ENCODE measurements around the gene SIVA1. TPM values are rescaled to one million over a fixed set of nuclear protein-coding genes. Genes with fewer than 3 reads are reported as not detected.

SIVA1 gene
- total and polyA plus RNA-seq, 9 donors, result 2.4 to 385 (median 91.6) TPM

DNA sequence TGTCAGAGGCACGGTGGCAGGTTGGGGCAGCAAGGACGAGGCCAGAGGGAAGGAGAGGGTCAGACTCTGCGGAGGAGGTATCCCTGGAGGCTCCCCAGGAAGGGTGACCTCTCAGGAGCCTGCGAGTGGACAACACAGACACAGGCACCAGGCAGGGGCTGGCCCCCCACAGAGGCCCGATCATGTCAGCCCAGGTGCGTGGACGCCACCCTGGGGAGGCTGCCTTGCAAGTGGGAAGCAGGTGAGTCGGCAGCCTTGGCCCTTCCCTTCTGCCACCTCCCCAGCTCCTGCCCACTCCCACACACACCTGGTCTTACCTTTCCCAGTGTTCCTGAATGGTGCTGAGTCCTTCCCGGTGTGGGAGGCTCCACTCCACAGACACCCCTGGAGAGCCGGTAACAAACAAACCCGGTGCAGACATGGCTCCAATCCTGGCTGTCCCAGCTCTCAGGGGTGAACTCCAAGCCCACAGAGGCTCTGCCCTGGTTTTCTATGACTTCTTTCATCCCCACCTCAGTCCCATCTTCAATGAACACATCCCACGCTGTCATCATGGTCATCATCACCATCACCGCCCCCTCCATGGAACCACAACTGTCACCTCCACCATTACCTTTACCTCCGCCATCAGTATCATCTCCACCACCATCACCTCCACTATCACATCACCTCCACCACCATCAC lies 53.1 kb downstream of the SIVA1 start:
- Histone ChIP-seq H3K9me3 (no peaks in the 10 kb centered on the region), H3K27me3 (no peaks in the 10 kb centered on the region), H3K27ac (no peak overlapping the region), H3K4me3 (no peak overlapping the region), H3K36me3 (no peaks in the 10 kb centered on the region), H3K4me1 (ENCODE audit: insufficient read depth) (peaks cover 11% of the 10 kb centered on the region)
- peak in 1 of 5 donors; percentile 20 for DNase-seq
- 72 to 84% (median 73%) methylated on average over 12 to 14 of the region's 14 CpGs for WGBS, 3 donors
- intact Hi-C loops (cut with DNase I), result no loop called here
- TF ChIP-seq EP300 (IDR thresholded peaks at IDR 0.05) (no peak), POLR2A (IDR thresholded peaks at IDR 0.05) (no peak)
- TF ChIP-seq, protein P1, sequence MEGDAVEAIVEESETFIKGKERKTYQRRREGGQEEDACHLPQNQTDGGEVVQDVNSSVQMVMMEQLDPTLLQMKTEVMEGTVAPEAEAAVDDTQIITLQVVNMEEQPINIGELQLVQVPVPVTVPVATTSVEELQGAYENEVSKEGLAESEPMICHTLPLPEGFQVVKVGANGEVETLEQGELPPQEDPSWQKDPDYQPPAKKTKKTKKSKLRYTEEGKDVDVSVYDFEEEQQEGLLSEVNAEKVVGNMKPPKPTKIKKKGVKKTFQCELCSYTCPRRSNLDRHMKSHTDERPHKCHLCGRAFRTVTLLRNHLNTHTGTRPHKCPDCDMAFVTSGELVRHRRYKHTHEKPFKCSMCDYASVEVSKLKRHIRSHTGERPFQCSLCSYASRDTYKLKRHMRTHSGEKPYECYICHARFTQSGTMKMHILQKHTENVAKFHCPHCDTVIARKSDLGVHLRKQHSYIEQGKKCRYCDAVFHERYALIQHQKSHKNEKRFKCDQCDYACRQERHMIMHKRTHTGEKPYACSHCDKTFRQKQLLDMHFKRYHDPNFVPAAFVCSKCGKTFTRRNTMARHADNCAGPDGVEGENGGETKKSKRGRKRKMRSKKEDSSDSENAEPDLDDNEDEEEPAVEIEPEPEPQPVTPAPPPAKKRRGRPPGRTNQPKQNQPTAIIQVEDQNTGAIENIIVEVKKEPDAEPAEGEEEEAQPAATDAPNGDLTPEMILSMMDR (IDR thresholded peaks at IDR 0.05), result no peak

DNA sequence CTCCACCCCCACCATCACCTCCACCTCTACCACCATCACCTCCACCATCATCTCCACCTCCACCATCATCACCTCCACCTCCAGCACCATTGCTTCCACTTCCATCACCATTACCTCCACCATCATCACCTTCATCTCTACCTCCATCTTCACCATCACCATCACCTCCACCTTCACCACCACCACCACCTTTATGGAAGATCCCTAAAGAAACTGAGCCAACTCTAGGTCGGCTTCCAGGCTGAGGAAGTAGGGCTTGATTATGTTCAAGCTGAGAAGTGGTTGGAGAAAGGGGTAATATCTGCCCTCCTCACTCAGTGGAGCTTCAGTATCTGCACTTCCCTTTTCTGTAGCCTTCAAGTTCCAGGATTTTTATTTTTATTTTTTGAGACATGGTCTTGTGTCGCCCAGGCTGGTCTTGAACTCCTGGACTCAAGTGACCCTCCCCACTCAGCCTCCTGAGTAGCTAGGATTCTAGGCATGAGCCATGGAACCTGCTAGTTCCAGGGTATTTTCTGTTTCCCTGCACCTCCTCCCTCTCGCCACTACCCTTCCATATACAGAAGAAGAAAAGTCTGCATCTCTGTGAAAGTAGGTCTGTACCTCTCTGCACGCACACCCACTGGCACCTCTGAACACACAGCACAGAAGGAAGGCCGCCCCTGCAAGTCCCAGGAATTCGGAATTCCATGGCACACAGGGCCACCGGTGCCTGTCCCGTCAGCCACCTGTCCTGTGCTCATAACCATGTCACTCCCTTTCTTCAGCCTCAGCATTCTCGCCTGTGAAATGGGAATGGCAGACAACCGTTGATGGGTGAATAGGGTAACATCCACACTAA lies 53.9 kb downstream of the SIVA1 start:
- no peak for DNase-seq
- H3K9me3 ChIP-seq, result no peaks in the 10 kb centered on the region
- no peak for TF ChIP-seq EP300 (IDR thresholded peaks at IDR 0.05)
- H3K27me3 ChIP-seq, result no peaks in the 10 kb centered on the region
- no peak overlapping the region for H3K4me3 ChIP-seq
- H3K4me1 ChIP-seq (ENCODE audit: insufficient read depth), result peaks cover 5% of the 10 kb centered on the region
- intact Hi-C loops (cut with DNase I), result no loop called here
- no peaks in the 10 kb centered on the region for H3K36me3 ChIP-seq
- 87 to 90% (median 88%) methylated on average over 10 of the region's 10 CpGs for WGBS, 3 donors
- H3K27ac ChIP-seq, result no peak overlapping the region

DNA sequence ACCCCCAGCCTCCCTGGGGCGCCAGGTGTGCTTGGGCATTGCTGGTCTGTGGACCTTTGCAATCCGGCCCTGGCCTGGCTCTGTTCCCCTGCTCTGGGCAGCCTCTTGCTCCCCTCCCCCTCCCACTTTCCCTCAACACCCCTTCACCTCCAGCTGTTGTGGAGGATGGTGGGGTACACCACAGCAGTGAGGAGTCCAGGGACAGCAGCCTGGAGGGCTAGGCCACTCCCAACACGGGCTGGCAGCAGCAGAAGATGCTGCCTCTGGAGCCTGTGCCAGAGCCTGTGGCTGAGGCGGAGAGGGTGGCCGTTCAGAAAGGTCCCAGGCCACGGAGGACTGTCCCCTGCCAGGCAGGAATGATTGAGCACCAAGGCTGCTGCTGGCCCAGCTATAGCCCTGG lies 55.5 kb downstream of the SIVA1 start:
- no peaks in the 10 kb centered on the region for H3K27me3 ChIP-seq
- WGBS, 3 donors, result 69 to 79% (median 72%) methylated on average over 6 of the region's 6 CpGs
- H3K4me1 ChIP-seq (ENCODE audit: insufficient read depth), result peaks cover 5% of the 10 kb centered on the region
- no peak overlapping the region for H3K27ac ChIP-seq
- TF ChIP-seq POLR2A (IDR thresholded peaks at IDR 0.05), result no peak
- TF ChIP-seq, protein P1 (IDR thresholded peaks at IDR 0.05), result no peak
- TF ChIP-seq EP300 (IDR thresholded peaks at IDR 0.05), result no peak
- DNase-seq, result no peak
- intact Hi-C loops (cut with DNase I), result no loop called here
- H3K36me3 ChIP-seq, result no peaks in the 10 kb centered on the region
- H3K9me3 ChIP-seq, result no peaks in the 10 kb centered on the region
- no peak overlapping the region for H3K4me3 ChIP-seq

Other genes with a start within 250 kb of the SIVA1 start
- gene C14orf180, start 173.4 kb upstream of the SIVA1 start, total RNA-seq, result under 1 TPM in 5 of 7 donors, not detected in 2; 0.12 to 0.40 (median 0.13) TPM
- gene C14orf180, start 173.4 kb upstream of the SIVA1 start, polyA plus RNA-seq, result under 1 TPM; 0.12 to 0.35 TPM
- under 1 TPM in 1 of 7 donors, not detected in 6; 0.30 TPM for gene TMEM179, start 148.4 kb upstream of the SIVA1 start, total RNA-seq
- gene TMEM179, start 148.4 kb upstream of the SIVA1 start, polyA plus RNA-seq, result under 1 TPM; 0.19 to 0.22 TPM
- gene INF2, start 63.5 kb upstream of the SIVA1 start, total RNA-seq, result 10 to 100 TPM; 15.1 to 40.7 (median 22.2) TPM
- gene INF2, start 63.5 kb upstream of the SIVA1 start, polyA plus RNA-seq, result 10 to 100 TPM in 1 of 2 donors, 1 to 10 TPM in 1; 6.3 to 18.4 TPM
- 1 to 10 TPM; 2.6 to 9.8 (median 3.8) TPM for gene ADSS1, start 28.9 kb upstream of the SIVA1 start, total RNA-seq
- 1 to 10 TPM; 4.1 to 4.9 TPM for gene ADSS1, start 28.9 kb upstream of the SIVA1 start, polyA plus RNA-seq
- 100 to 1,000 TPM in 4 of 7 donors, 10 to 100 TPM in 3; 58.1 to 105 (median 103) TPM for gene AKT1, start 42.6 kb downstream of the SIVA1 start, total RNA-seq
- gene AKT1, start 42.6 kb downstream of the SIVA1 start, polyA plus RNA-seq, result 10 to 100 TPM; 53.9 to 72.6 TPM
- gene ZBTB42, start 48.0 kb downstream of the SIVA1 start, total RNA-seq, result 10 to 100 TPM in 1 of 7 donors, 1 to 10 TPM in 6; 2.0 to 18.7 (median 4.1) TPM
- gene ZBTB42, start 48.0 kb downstream of the SIVA1 start, polyA plus RNA-seq, result 1 to 10 TPM in 1 of 2 donors, under 1 TPM in 1; 0.42 to 1.8 TPM
- 10 to 100 TPM in 4 of 7 donors, 1 to 10 TPM in 3; 3.0 to 22.7 (median 11.7) TPM for gene CEP170B, start 112.1 kb downstream of the SIVA1 start, total RNA-seq
- 1 to 10 TPM; 1.9 to 5.1 TPM for gene CEP170B, start 112.1 kb downstream of the SIVA1 start, polyA plus RNA-seq
- gene PLD4, start 171.7 kb downstream of the SIVA1 start, total RNA-seq, result 1 to 10 TPM in 4 of 7 donors, under 1 TPM in 2, not detected in 1; 0.32 to 3.2 (median 1.4) TPM
- gene PLD4, start 171.7 kb downstream of the SIVA1 start, polyA plus RNA-seq, result under 1 TPM; 0.12 to 0.48 TPM
- 10 to 100 TPM in 3 of 7 donors, 1 to 10 TPM in 4; 1.1 to 15.6 (median 3.9) TPM for gene AHNAK2, start 225.2 kb downstream of the SIVA1 start, total RNA-seq
- 10 to 100 TPM in 1 of 2 donors, under 1 TPM in 1; 0.94 to 24.6 TPM for gene AHNAK2, start 225.2 kb downstream of the SIVA1 start, polyA plus RNA-seq
- 10 to 100 TPM in 2 of 7 donors, 1 to 10 TPM in 5; 3.5 to 15.7 (median 9.6) TPM for gene CLBA1, start 232.6 kb downstream of the SIVA1 start, total RNA-seq
- 1 to 10 TPM; 6.4 to 6.7 TPM for gene CLBA1, start 232.6 kb downstream of the SIVA1 start, polyA plus RNA-seq